D721Med (cell line): ENCODE measurements around the gene CCDC158.

Source experiments
- DNase-seq: peaks from one replicate; pipeline ENCODE4 v3.0.0; 2011; ENCODE audit warnings: low spot score; ENCODE audit not compliant: insufficient read length
- FAIRE-seq: peaks from 2 replicates; lab custom pipeline; 2011; peaks lifted over from hg19 to GRCh38; lab: Jason Lieb, UNC
- CTCF ChIP-seq: IDR thresholded peaks from 2 replicates; pipeline ENCODE4 v1.5.1; 2012; ENCODE audit warnings: mild to moderate bottlenecking, control low read depth; ENCODE audit not compliant: insufficient read depth; ENCODE audit errors: missing control alignments

CCDC158 gene

GRCh38 chr4:76406081-76406480 is 14.9 kb downstream of the CCDC158 start:
- FAIRE-seq: peak; percentile 16
- no peak for TF ChIP-seq CTCF

GRCh38 chr4:76401654-76402053 is 19.3 kb downstream of the CCDC158 start:
- no peak for FAIRE-seq
- TF ChIP-seq CTCF: no peak
- DNase-seq: no peak

More at GRCh38 chr4:76406081-76406480, 14.9 kb downstream of the CCDC158 start:
- DNase-seq: no peak

- FAIRE-seq: no peak
- no peak for TF ChIP-seq CTCF
- no peak for DNase-seq
Measured at GRCh38 chr4:76388160-76388908, 32.6 kb downstream of the CCDC158 start.

GRCh38 chr4:76386566-76387305 is 34.2 kb downstream of the CCDC158 start:
- DNase-seq: no peak
- no peak for FAIRE-seq
- TF ChIP-seq CTCF: no peak

- TF ChIP-seq CTCF: no peak
Measured at GRCh38 chr4:76385974-76386373, 35.0 kb downstream of the CCDC158 start.

GRCh38 chr4:76384052-76384451 is 36.9 kb downstream of the CCDC158 start:
- DNase-seq: no peak

More at GRCh38 chr4:76385974-76386373, 35.0 kb downstream of the CCDC158 start:
- FAIRE-seq: no peak
- no peak for DNase-seq

More at GRCh38 chr4:76384052-76384451, 36.9 kb downstream of the CCDC158 start:
- no peak for FAIRE-seq
- no peak for TF ChIP-seq CTCF
